Mesenchymal stem cell (in vitro differentiated cells and primary cell): ENCODE measurements around the gene PDILT.
"Not testable (repeated sequence)": the region's sequence is repeated elsewhere in the genome, so short reads cannot be mapped to it uniquely, and the experiment has no call there.

Experiments used
- DNase-seq: peaks from one replicate; pipeline ENCODE4 v3.0.0-alpha.2; 2013
- H2AFZ ChIP-seq: one replicate; pipeline ENCODE4 v1.6.1; 2013; ENCODE audit warnings: low read depth, mild to moderate bottlenecking, control low read depth, inconsistent platforms, low read length, moderate library complexity
- H2AK5ac ChIP-seq: 2 replicates; pipeline ENCODE4 v1.6.1; 2013; ENCODE audit warnings: low read length, moderate library complexity, mild to moderate bottlenecking, inconsistent platforms; ENCODE audit not compliant: severe bottlenecking
- H2BK120ac ChIP-seq: one replicate; pipeline ENCODE4 v1.6.1; 2013; ENCODE audit warnings: low read depth, mild to moderate bottlenecking, inconsistent platforms, low read length, moderate library complexity
- H2BK12ac ChIP-seq, 2 experiments: one replicate each; pipeline ENCODE4 v1.6.1; 2013; ENCODE audit warnings: inconsistent platforms in 2 of 2, low read length in 2 of 2, mild to moderate bottlenecking in 2 of 2, moderate library complexity in 2 of 2, control low read depth in 1 of 2
- H2BK15ac ChIP-seq: one replicate; pipeline ENCODE4 v1.6.1; 2013; ENCODE audit warnings: mild to moderate bottlenecking, low read depth, inconsistent platforms; ENCODE audit not compliant: poor library complexity, severe bottlenecking
- H2BK5ac ChIP-seq: 2 replicates; pipeline ENCODE4 v1.6.1; 2013; ENCODE audit warnings: low read depth, mild to moderate bottlenecking, low read length, control low read depth, inconsistent platforms; ENCODE audit not compliant: poor library complexity, severe bottlenecking
- H3K14ac ChIP-seq, 2 experiments: one replicate each; pipeline ENCODE4 v1.6.1; 2013; ENCODE audit warnings: inconsistent platforms in 2 of 2, low read length in 2 of 2, control low read depth in 1 of 2, mild to moderate bottlenecking in 1 of 2, moderate library complexity in 1 of 2
- H3K18ac ChIP-seq, 2 experiments: one replicate each; pipeline ENCODE4 v1.6.1; 2013; ENCODE audit warnings: inconsistent platforms in 2 of 2, low read length in 2 of 2, control low read depth in 1 of 2, low read depth in 1 of 2, mild to moderate bottlenecking in 1 of 2
- H3K23ac ChIP-seq, 2 experiments: one replicate each; pipeline ENCODE4 v1.6.1; 2013; ENCODE audit warnings: inconsistent platforms in 2 of 2, low read length in 2 of 2, mild to moderate bottlenecking in 2 of 2, moderate library complexity in 2 of 2, control low read depth in 1 of 2
- H3K27ac ChIP-seq: 2 replicates; pipeline ENCODE4 v1.5.1; 2013; ENCODE audit warnings: mild to moderate bottlenecking, moderate library complexity, low read length, control low read depth, inconsistent platforms; ENCODE audit not compliant: poor library complexity, severe bottlenecking
- H3K27me3 ChIP-seq, 2 experiments: 2 replicates each; pipeline versions ENCODE4 v1.6.1 to v1.7.0; 2013; ENCODE audit warnings: low read length in 2 of 2, mild to moderate bottlenecking in 2 of 2, moderate library complexity in 2 of 2, control low read depth in 1 of 2, inconsistent platforms in 1 of 2; ENCODE audit not compliant: control insufficient read depth in 1 of 2, insufficient read depth in 1 of 2
- H3K36me3 ChIP-seq, 2 experiments: 2 replicates each; pipeline versions ENCODE4 v1.6.1 to v1.7.0; 2013; ENCODE audit warnings: low read length in 2 of 2, control low read depth in 1 of 2, inconsistent platforms in 1 of 2, low read depth in 1 of 2, mild to moderate bottlenecking in 1 of 2; ENCODE audit not compliant: insufficient read depth in 2 of 2, control insufficient read depth in 1 of 2
- H3K4ac ChIP-seq, 2 experiments: one replicate each; pipeline ENCODE4 v1.6.1; 2013; ENCODE audit warnings: inconsistent platforms in 2 of 2, low read length in 2 of 2, mild to moderate bottlenecking in 2 of 2, moderate library complexity in 2 of 2, control low read depth in 1 of 2, low read depth in 1 of 2
- H3K4me1 ChIP-seq: 2 replicates; pipeline ENCODE4 v1.6.1; 2013; ENCODE audit warnings: low read depth, low read length, control low read depth; ENCODE audit not compliant: control insufficient read depth, insufficient read depth
- H3K4me2 ChIP-seq: 2 replicates; pipeline ENCODE4 v1.6.1; 2013; ENCODE audit warnings: low read length, mild to moderate bottlenecking, inconsistent platforms; ENCODE audit not compliant: poor library complexity, severe bottlenecking
- H3K4me3 ChIP-seq, 2 experiments: 2 replicates each; pipeline versions ENCODE4 v1.5.1 to v1.7.0; 2013; ENCODE audit warnings: low read length in 2 of 2, mild to moderate bottlenecking in 2 of 2, control low read depth in 1 of 2, low read depth in 1 of 2; ENCODE audit not compliant: insufficient read depth in 1 of 2
- H3K79me1 ChIP-seq: replicated peaks from 2 replicates; pipeline ENCODE4 v1.6.1; 2013; ENCODE audit warnings: mild to moderate bottlenecking, control low read depth, low read length, inconsistent platforms; ENCODE audit not compliant: poor library complexity, severe bottlenecking
- H3K9ac ChIP-seq: 2 replicates; pipeline ENCODE4 v1.7.0; 2013; ENCODE audit warnings: mild to moderate bottlenecking, low read length, moderate library complexity
- H3K9me3 ChIP-seq: 2 replicates; pipeline ENCODE4 v1.7.0; 2013; ENCODE audit warnings: mild to moderate bottlenecking, low read length; ENCODE audit not compliant: control insufficient read depth
- H4K8ac ChIP-seq: one replicate; pipeline ENCODE4 v1.6.1; 2013; ENCODE audit warnings: inconsistent platforms, mild to moderate bottlenecking, low read length, moderate library complexity
- H4K91ac ChIP-seq: one replicate; pipeline ENCODE4 v1.6.1; 2013; ENCODE audit warnings: mild to moderate bottlenecking, low read length, inconsistent platforms
- WGBS: methylation state at CpG from one replicate; pipeline ENCODE4 v1.1.7; 2013; ENCODE audit warnings: mixed read lengths; 5-methylcytosine and 5-hydroxymethylcytosine counted together

The PDILT gene

GRCh38 chr16:20321051-20321450, 83.5 kb downstream of the PDILT start:
- H2BK5ac ChIP-seq, H4K91ac ChIP-seq, H3K4ac ChIP-seq, H3K27ac ChIP-seq, H3K9ac ChIP-seq, H2BK120ac ChIP-seq, H2AK5ac ChIP-seq, H2BK15ac ChIP-seq, H3K9me3 ChIP-seq, H3K18ac ChIP-seq, H2BK12ac ChIP-seq, H3K14ac ChIP-seq, H3K4me1 ChIP-seq, H3K79me1 ChIP-seq, H3K36me3 ChIP-seq, H3K4me3 ChIP-seq, DNase-seq, H2AFZ ChIP-seq, H3K27me3 ChIP-seq, H3K23ac ChIP-seq, H4K8ac ChIP-seq, H3K4me2 ChIP-seq: not testable (repeated sequence)
- 74% methylated on average over 2 of the region's 2 CpGs for WGBS

DNA sequence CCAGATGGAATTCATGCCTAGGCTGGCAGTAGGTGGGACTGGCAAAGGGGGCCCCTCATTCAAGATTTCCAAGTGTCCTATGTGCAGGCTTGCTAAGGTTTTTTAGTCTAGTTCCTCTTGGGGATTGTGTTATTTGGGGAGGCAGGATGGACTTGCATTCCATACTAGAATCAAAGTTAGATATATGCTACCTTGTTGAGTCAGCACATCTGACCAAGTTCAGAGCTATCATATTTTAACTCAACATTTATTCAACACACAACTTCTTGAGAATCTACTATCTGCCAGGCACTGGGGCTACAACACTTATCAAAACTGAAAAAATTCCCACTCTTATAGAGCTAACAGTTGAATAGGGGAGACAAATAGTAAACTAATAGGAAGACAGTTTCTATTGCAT, 83.9 kb downstream of the PDILT start:
- Histone ChIP-seq H3K4me2 (no peak overlapping the region), H3K79me1 (no peaks in the 10 kb centered on the region), H4K8ac (no peak overlapping the region), H2BK5ac (no peak overlapping the region), H2BK15ac (no peak overlapping the region), H3K27me3 (no peaks in the 10 kb centered on the region), H2AFZ (no peak overlapping the region), H3K18ac (no peak overlapping the region), H3K4me3 (no peak overlapping the region), H3K9ac (no peak overlapping the region), H3K9me3 (no peaks in the 10 kb centered on the region), H2BK120ac (no peak overlapping the region), H3K27ac (no peak overlapping the region), H4K91ac (no peak overlapping the region), H3K23ac (no peak overlapping the region), H2AK5ac (no peak overlapping the region), H3K14ac (no peak overlapping the region), H3K4me1 (no peaks in the 10 kb centered on the region), H3K36me3 (no peaks in the 10 kb centered on the region), H3K4ac (no peak overlapping the region), H2BK12ac (no peak overlapping the region)
- no peak for DNase-seq

- Histone ChIP-seq H4K8ac (no peak overlapping the region), H3K27me3 (no peaks in the 10 kb centered on the region), H3K4me1 (no peaks in the 10 kb centered on the region), H3K4ac (no peak overlapping the region), H2AFZ (no peak overlapping the region), H2BK5ac (no peak overlapping the region), H2BK120ac (no peak overlapping the region), H3K27ac (no peak overlapping the region), H3K23ac (no peak overlapping the region), H3K9ac (no peak overlapping the region), H2AK5ac (no peak overlapping the region), H4K91ac (no peak overlapping the region), H3K9me3 (no peaks in the 10 kb centered on the region), H3K4me3 (no peak overlapping the region), H2BK15ac (no peak overlapping the region), H3K79me1 (no peaks in the 10 kb centered on the region), H3K36me3 (no peaks in the 10 kb centered on the region), H2BK12ac (no peak overlapping the region), H3K14ac (no peak overlapping the region), H3K18ac (no peak overlapping the region), H3K4me2 (no peak overlapping the region)
- 84% methylated on average over 2 of the region's 2 CpGs for WGBS
- no peak for DNase-seq
These were observed 84.4 kb downstream of the PDILT start for GRCh38 chr16:20320178-20320577.

GRCh38 chr16:20319406-20319805, 85.1 kb downstream of the PDILT start:
- no peak for DNase-seq
- H3K27me3 ChIP-seq = no peaks in the 10 kb centered on the region
- H3K9me3 ChIP-seq = no peaks in the 10 kb centered on the region
- WGBS = 60% methylated on average over 1 of the region's 1 CpG
- no peaks in the 10 kb centered on the region for H3K36me3 ChIP-seq
- H4K8ac ChIP-seq = no peak overlapping the region
- H2AFZ ChIP-seq = no peak overlapping the region
- H2BK5ac ChIP-seq = no peak overlapping the region
- no peak overlapping the region for H3K4me2 ChIP-seq
- no peak overlapping the region for H4K91ac ChIP-seq
- H3K9ac ChIP-seq = no peak overlapping the region
- H3K4me1 ChIP-seq = no peaks in the 10 kb centered on the region
- no peak overlapping the region for H2BK12ac ChIP-seq
- H3K4ac ChIP-seq = no peak overlapping the region
- H2AK5ac ChIP-seq = no peak overlapping the region
- H2BK120ac ChIP-seq = no peak overlapping the region
- no peak overlapping the region for H3K23ac ChIP-seq
- H3K4me3 ChIP-seq = no peak overlapping the region
- H3K18ac ChIP-seq = no peak overlapping the region
- H3K27ac ChIP-seq = no peak overlapping the region
- no peak overlapping the region for H3K14ac ChIP-seq
- no peak overlapping the region for H2BK15ac ChIP-seq
- no peaks in the 10 kb centered on the region for H3K79me1 ChIP-seq
